Measurements from ENCODE around the gene IL20. TPM values are rescaled to one million over a fixed set of nuclear protein-coding genes. Genes with fewer than 3 reads are reported as not detected.

Gene IL20
- polyA plus RNA-seq, 1 donor (not counting 4 experiments of a cell fraction or from before 2014, with no cell fraction given), result 4.7 TPM

GRCh38 chr1:206907304-206907991 lies 42.0 kb downstream of the IL20 start:
- TF ChIP-seq EZH2 (IDR thresholded peaks at IDR 0.05; ENCODE audit: low read length), result no peak
- TF ChIP-seq CTCF (optimal IDR thresholded peaks at IDR 0.05 in 1 of 3, IDR thresholded peaks at IDR 0.05 in 1 of 3, conservative IDR thresholded peaks at IDR 0.05 in 1 of 3; ENCODE audit: extremely low read depth in 1 of 3, insufficient read depth in 2 of 3, low read length in 3 of 3), result peak in 2 of 3 experiments; percentile 11 to 12
- FAIRE-seq (no peak), DNase-seq (ENCODE audit: low read depth, low spot score) (no peak)
- H2AFZ ChIP-seq (ENCODE audit: control insufficient read depth, low read length), result no peak overlapping the region
- H3K9me3 ChIP-seq (ENCODE audit: control insufficient read depth, low read depth, low read length), result no peaks in the 10 kb centered on the region
- no peak overlapping the region for H3K4me3 ChIP-seq (ENCODE audit: control insufficient read depth in 2 of 3, extremely low read depth in 1 of 3, insufficient read depth in 2 of 3, low read depth in 1 of 3, low read length in 3 of 3)
- no peak overlapping the region for H3K9ac ChIP-seq (ENCODE audit: control insufficient read depth, extremely low read depth, insufficient read depth, low read length)
- peak overlapping the region; percentile 93 for H3K27ac ChIP-seq (ENCODE audit: control insufficient read depth, insufficient read depth, low read length)
- no peaks in the 10 kb centered on the region for H3K27me3 ChIP-seq (ENCODE audit: control insufficient read depth, extremely low read depth, insufficient read depth, low read length)
- no peaks in the 10 kb centered on the region for H3K9me1 ChIP-seq (ENCODE audit: control insufficient read depth, extremely low read depth, insufficient read depth, low read length)
- H3K79me2 ChIP-seq (ENCODE audit: control insufficient read depth, insufficient read depth, low read length), result peaks cover 5% of the 10 kb centered on the region
- dilution Hi-C loops (cut with MboI; ENCODE audit: extremely low pct_ligation_motif_present, low sequenced_read_pairs), result no loop called here
- no peak overlapping the region for H3K4me2 ChIP-seq (ENCODE audit: control insufficient read depth, extremely low read depth, insufficient read depth, low read depth, low read length)
- H4K20me1 ChIP-seq (ENCODE audit: control insufficient read depth, extremely low read depth, insufficient read depth, low read length), result no peaks in the 10 kb centered on the region
- peaks cover 0 to 17% of the 10 kb centered on the region in 2 experiments for H3K36me3 ChIP-seq (ENCODE audit: control insufficient read depth in 2 of 2, extremely low read depth in 1 of 2, insufficient read depth in 2 of 2, low read length in 2 of 2)
- H3K4me1 ChIP-seq (ENCODE audit: control insufficient read depth, extremely low read depth, insufficient read depth, low read length), result peaks cover 58% of the 10 kb centered on the region

GRCh38 chr1:206908038-206908437 lies 42.6 kb downstream of the IL20 start:
- DNase-seq (ENCODE audit: low read depth, low spot score) (no peak), FAIRE-seq (no peak)
- Histone ChIP-seq H3K27ac (ENCODE audit: control insufficient read depth, insufficient read depth, low read length) (peak overlapping the region; percentile 93), H3K36me3 (ENCODE audit: control insufficient read depth in 2 of 2, extremely low read depth in 1 of 2, insufficient read depth in 2 of 2, low read length in 2 of 2) (peaks cover 0 to 14% of the 10 kb centered on the region in 2 experiments), H3K4me1 (ENCODE audit: control insufficient read depth, extremely low read depth, insufficient read depth, low read length) (peaks cover 58% of the 10 kb centered on the region), H3K4me3 (ENCODE audit: control insufficient read depth in 2 of 3, extremely low read depth in 1 of 3, insufficient read depth in 2 of 3, low read depth in 1 of 3, low read length in 3 of 3) (peak overlapping the region in 2 of 3 experiments; percentile 68 to 75), H3K4me2 (ENCODE audit: control insufficient read depth, extremely low read depth, insufficient read depth, low read depth, low read length) (peak overlapping the region; percentile 91), H3K79me2 (ENCODE audit: control insufficient read depth, insufficient read depth, low read length) (peaks cover 5% of the 10 kb centered on the region), H3K9ac (ENCODE audit: control insufficient read depth, extremely low read depth, insufficient read depth, low read length) (peak overlapping the region; percentile 82), H3K9me3 (ENCODE audit: control insufficient read depth, low read depth, low read length) (no peaks in the 10 kb centered on the region), H4K20me1 (ENCODE audit: control insufficient read depth, extremely low read depth, insufficient read depth, low read length) (no peaks in the 10 kb centered on the region), H2AFZ (ENCODE audit: control insufficient read depth, low read length) (no peak overlapping the region), H3K9me1 (ENCODE audit: control insufficient read depth, extremely low read depth, insufficient read depth, low read length) (no peaks in the 10 kb centered on the region), H3K27me3 (ENCODE audit: control insufficient read depth, extremely low read depth, insufficient read depth, low read length) (no peaks in the 10 kb centered on the region)
- TF ChIP-seq EZH2 (IDR thresholded peaks at IDR 0.05; ENCODE audit: low read length) (no peak), CTCF (optimal IDR thresholded peaks at IDR 0.05 in 1 of 3, IDR thresholded peaks at IDR 0.05 in 1 of 3, conservative IDR thresholded peaks at IDR 0.05 in 1 of 3; ENCODE audit: extremely low read depth in 1 of 3, insufficient read depth in 2 of 3, low read length in 3 of 3) (no peak)
- dilution Hi-C loops (cut with MboI; ENCODE audit: extremely low pct_ligation_motif_present, low sequenced_read_pairs), result no loop called here

Data from keratinocyte (primary cell).